Mesenchymal stem cell (in vitro differentiated cells and primary cell): ENCODE results near the gene LPP.

Source experiments
- DNase-seq: peaks from one replicate; pipeline ENCODE4 v3.0.0-alpha.2; 2013
- H2AFZ ChIP-seq: one replicate; pipeline ENCODE4 v1.6.1; 2013; ENCODE audit warnings: low read depth, mild to moderate bottlenecking, control low read depth, inconsistent platforms, low read length, moderate library complexity
- H2AK5ac ChIP-seq: 2 replicates; pipeline ENCODE4 v1.6.1; 2013; ENCODE audit warnings: low read length, moderate library complexity, mild to moderate bottlenecking, inconsistent platforms; ENCODE audit not compliant: severe bottlenecking
- H2BK120ac ChIP-seq: one replicate; pipeline ENCODE4 v1.6.1; 2013; ENCODE audit warnings: low read depth, mild to moderate bottlenecking, inconsistent platforms, low read length, moderate library complexity
- H2BK12ac ChIP-seq, 2 experiments: one replicate each; pipeline ENCODE4 v1.6.1; 2013; ENCODE audit warnings: inconsistent platforms in 2 of 2, low read length in 2 of 2, mild to moderate bottlenecking in 2 of 2, moderate library complexity in 2 of 2, control low read depth in 1 of 2
- H2BK15ac ChIP-seq: one replicate; pipeline ENCODE4 v1.6.1; 2013; ENCODE audit warnings: mild to moderate bottlenecking, low read depth, inconsistent platforms; ENCODE audit not compliant: poor library complexity, severe bottlenecking
- H2BK5ac ChIP-seq: 2 replicates; pipeline ENCODE4 v1.6.1; 2013; ENCODE audit warnings: low read depth, mild to moderate bottlenecking, low read length, control low read depth, inconsistent platforms; ENCODE audit not compliant: poor library complexity, severe bottlenecking
- H3K14ac ChIP-seq, 2 experiments: one replicate each; pipeline ENCODE4 v1.6.1; 2013; ENCODE audit warnings: inconsistent platforms in 2 of 2, low read length in 2 of 2, control low read depth in 1 of 2, mild to moderate bottlenecking in 1 of 2, moderate library complexity in 1 of 2
- H3K18ac ChIP-seq, 2 experiments: one replicate each; pipeline ENCODE4 v1.6.1; 2013; ENCODE audit warnings: inconsistent platforms in 2 of 2, low read length in 2 of 2, control low read depth in 1 of 2, low read depth in 1 of 2, mild to moderate bottlenecking in 1 of 2
- H3K23ac ChIP-seq, 2 experiments: one replicate each; pipeline ENCODE4 v1.6.1; 2013; ENCODE audit warnings: inconsistent platforms in 2 of 2, low read length in 2 of 2, mild to moderate bottlenecking in 2 of 2, moderate library complexity in 2 of 2, control low read depth in 1 of 2
- H3K27ac ChIP-seq: 2 replicates; pipeline ENCODE4 v1.5.1; 2013; ENCODE audit warnings: mild to moderate bottlenecking, moderate library complexity, low read length, control low read depth, inconsistent platforms; ENCODE audit not compliant: poor library complexity, severe bottlenecking
- H3K27me3 ChIP-seq, 2 experiments: 2 replicates each; pipeline versions ENCODE4 v1.6.1 to v1.7.0; 2013; ENCODE audit warnings: low read length in 2 of 2, mild to moderate bottlenecking in 2 of 2, moderate library complexity in 2 of 2, control low read depth in 1 of 2, inconsistent platforms in 1 of 2; ENCODE audit not compliant: control insufficient read depth in 1 of 2, insufficient read depth in 1 of 2
- H3K36me3 ChIP-seq, 2 experiments: 2 replicates each; pipeline versions ENCODE4 v1.6.1 to v1.7.0; 2013; ENCODE audit warnings: low read length in 2 of 2, control low read depth in 1 of 2, inconsistent platforms in 1 of 2, low read depth in 1 of 2, mild to moderate bottlenecking in 1 of 2; ENCODE audit not compliant: insufficient read depth in 2 of 2, control insufficient read depth in 1 of 2
- H3K4ac ChIP-seq, 2 experiments: one replicate each; pipeline ENCODE4 v1.6.1; 2013; ENCODE audit warnings: inconsistent platforms in 2 of 2, low read length in 2 of 2, mild to moderate bottlenecking in 2 of 2, moderate library complexity in 2 of 2, control low read depth in 1 of 2, low read depth in 1 of 2
- H3K4me1 ChIP-seq: 2 replicates; pipeline ENCODE4 v1.6.1; 2013; ENCODE audit warnings: low read depth, low read length, control low read depth; ENCODE audit not compliant: control insufficient read depth, insufficient read depth
- H3K4me2 ChIP-seq: 2 replicates; pipeline ENCODE4 v1.6.1; 2013; ENCODE audit warnings: low read length, mild to moderate bottlenecking, inconsistent platforms; ENCODE audit not compliant: poor library complexity, severe bottlenecking
- H3K4me3 ChIP-seq, 2 experiments: 2 replicates each; pipeline versions ENCODE4 v1.5.1 to v1.7.0; 2013; ENCODE audit warnings: low read length in 2 of 2, mild to moderate bottlenecking in 2 of 2, control low read depth in 1 of 2, low read depth in 1 of 2; ENCODE audit not compliant: insufficient read depth in 1 of 2
- H3K79me1 ChIP-seq: replicated peaks from 2 replicates; pipeline ENCODE4 v1.6.1; 2013; ENCODE audit warnings: mild to moderate bottlenecking, control low read depth, low read length, inconsistent platforms; ENCODE audit not compliant: poor library complexity, severe bottlenecking
- H3K9ac ChIP-seq: 2 replicates; pipeline ENCODE4 v1.7.0; 2013; ENCODE audit warnings: mild to moderate bottlenecking, low read length, moderate library complexity
- H3K9me3 ChIP-seq: 2 replicates; pipeline ENCODE4 v1.7.0; 2013; ENCODE audit warnings: mild to moderate bottlenecking, low read length; ENCODE audit not compliant: control insufficient read depth
- H4K8ac ChIP-seq: one replicate; pipeline ENCODE4 v1.6.1; 2013; ENCODE audit warnings: inconsistent platforms, mild to moderate bottlenecking, low read length, moderate library complexity
- H4K91ac ChIP-seq: one replicate; pipeline ENCODE4 v1.6.1; 2013; ENCODE audit warnings: mild to moderate bottlenecking, low read length, inconsistent platforms
- WGBS: methylation state at CpG from one replicate; pipeline ENCODE4 v1.1.7; 2013; ENCODE audit warnings: mixed read lengths; 5-methylcytosine and 5-hydroxymethylcytosine counted together

The LPP gene

DNA sequence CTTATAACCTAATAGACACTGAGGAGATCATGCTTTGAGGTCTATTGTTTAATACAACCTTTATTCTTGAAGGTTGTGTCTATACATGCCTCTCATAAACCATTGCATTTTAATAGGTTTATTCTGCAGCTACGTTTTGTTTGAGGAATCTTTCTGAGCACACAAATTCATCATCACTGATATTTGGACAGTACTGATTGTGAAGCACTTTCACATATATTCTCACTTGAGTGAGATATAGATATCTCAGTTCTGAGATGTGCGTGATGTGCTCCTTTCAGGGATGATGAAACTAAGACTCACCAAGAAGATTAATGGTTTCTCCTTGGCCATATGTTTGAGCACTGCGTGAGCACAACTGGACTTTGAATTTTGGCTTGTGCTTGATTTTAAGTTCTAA, 374.4 kb downstream of the LPP start:
- peaks cover 0 to 26% of the 10 kb centered on the region in 2 experiments for H3K36me3 ChIP-seq
- 78% methylated on average over 2 of the region's 3 CpGs for WGBS
- H3K4ac ChIP-seq: no peak overlapping the region
- no peak overlapping the region for H3K9ac ChIP-seq
- peaks cover 5% of the 10 kb centered on the region for H3K4me1 ChIP-seq
- no peak overlapping the region for H4K8ac ChIP-seq
- peak overlapping the region; percentile 51 for H2AK5ac ChIP-seq
- no peak overlapping the region for H2BK120ac ChIP-seq
- H3K9me3 ChIP-seq: no peaks in the 10 kb centered on the region
- no peak overlapping the region for H3K23ac ChIP-seq
- H2BK15ac ChIP-seq: no peak overlapping the region
- no peak overlapping the region for H2BK12ac ChIP-seq
- no peak overlapping the region for H3K27ac ChIP-seq
- no peak overlapping the region for H2AFZ ChIP-seq
- H3K4me3 ChIP-seq: no peak overlapping the region
- H3K4me2 ChIP-seq: no peak overlapping the region
- no peaks in the 10 kb centered on the region for H3K27me3 ChIP-seq
- no peak overlapping the region for H3K18ac ChIP-seq
- H2BK5ac ChIP-seq: no peak overlapping the region
- H4K91ac ChIP-seq: no peak overlapping the region
- peak; percentile 48 for DNase-seq
- H3K79me1 ChIP-seq: peaks cover 16% of the 10 kb centered on the region
- no peak overlapping the region for H3K14ac ChIP-seq

DNA sequence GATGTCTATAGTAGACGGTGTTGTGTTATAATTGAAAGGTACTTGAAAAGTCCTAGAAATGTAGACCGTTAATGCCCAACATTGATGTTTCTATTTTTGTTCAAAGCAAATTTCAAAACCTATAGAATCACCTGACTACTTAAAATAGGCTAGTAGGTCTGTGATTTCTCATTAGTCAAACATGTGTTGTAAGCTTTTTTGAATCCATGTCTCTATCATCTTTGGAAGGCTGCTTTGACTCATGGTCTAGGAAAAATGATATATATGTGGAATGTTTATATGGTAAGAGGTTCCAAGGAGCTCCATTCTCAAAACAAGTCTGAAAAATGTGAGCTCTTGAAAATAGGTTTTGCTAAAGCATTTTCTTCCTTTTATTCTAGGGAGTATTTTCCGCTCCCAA, 375.3 kb downstream of the LPP start:
- Histone ChIP-seq H2BK12ac (no peak overlapping the region), H3K27me3 (no peaks in the 10 kb centered on the region), H4K8ac (no peak overlapping the region), H3K9me3 (no peaks in the 10 kb centered on the region), H3K4me2 (no peak overlapping the region), H3K14ac (no peak overlapping the region), H3K4me3 (no peak overlapping the region), H3K27ac (no peak overlapping the region), H3K9ac (no peak overlapping the region), H3K23ac (no peak overlapping the region), H2BK5ac (no peak overlapping the region), H4K91ac (no peak overlapping the region), H3K18ac (no peak overlapping the region), H3K4me1 (peaks cover 4% of the 10 kb centered on the region), H3K79me1 (peaks cover 14% of the 10 kb centered on the region), H2BK15ac (no peak overlapping the region), H2AFZ (no peak overlapping the region), H2BK120ac (no peak overlapping the region), H3K4ac (no peak overlapping the region), H3K36me3 (peaks cover 0 to 21% of the 10 kb centered on the region in 2 experiments), H2AK5ac (no peak overlapping the region)
- no CpG with 5 or more reads among the region's 3 CpGs for WGBS
- DNase-seq: peak; percentile 60

DNA sequence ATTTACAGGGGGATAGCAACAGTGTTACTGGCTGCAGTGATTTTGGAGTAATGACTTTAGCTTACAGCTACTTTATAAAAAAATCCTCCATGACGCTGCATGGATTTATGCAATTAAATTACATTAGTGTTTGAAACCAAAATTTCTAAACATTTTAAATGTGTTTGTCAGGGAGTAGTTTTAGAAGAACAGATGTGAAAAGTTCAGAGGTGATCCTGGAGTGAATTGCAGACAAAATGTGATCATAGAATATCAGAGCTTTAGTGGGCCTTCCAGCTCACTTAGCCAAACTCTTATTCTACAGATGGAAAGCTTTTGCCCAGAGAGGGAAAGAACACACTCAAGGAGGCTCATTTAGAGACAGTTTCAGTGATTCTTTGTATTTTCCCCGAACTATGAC, 376.3 kb downstream of the LPP start:
- Histone ChIP-seq H3K4me2 (no peak overlapping the region), H2BK15ac (no peak overlapping the region), H2BK5ac (no peak overlapping the region), H3K14ac (no peak overlapping the region), H3K4me3 (no peak overlapping the region), H3K18ac (no peak overlapping the region), H3K4ac (no peak overlapping the region), H3K9me3 (no peaks in the 10 kb centered on the region), H3K27ac (no peak overlapping the region), H3K79me1 (peaks cover 16% of the 10 kb centered on the region), H2BK12ac (no peak overlapping the region), H3K36me3 (peaks cover 0 to 15% of the 10 kb centered on the region in 2 experiments), H2AFZ (no peak overlapping the region), H3K23ac (no peak overlapping the region), H4K8ac (no peak overlapping the region), H3K27me3 (no peaks in the 10 kb centered on the region), H3K9ac (no peak overlapping the region), H2AK5ac (no peak overlapping the region), H2BK120ac (no peak overlapping the region), H3K4me1 (peaks cover 2% of the 10 kb centered on the region), H4K91ac (no peak overlapping the region)
- 100% methylated on average over 1 of the region's 2 CpGs for WGBS
- DNase-seq: no peak

DNA sequence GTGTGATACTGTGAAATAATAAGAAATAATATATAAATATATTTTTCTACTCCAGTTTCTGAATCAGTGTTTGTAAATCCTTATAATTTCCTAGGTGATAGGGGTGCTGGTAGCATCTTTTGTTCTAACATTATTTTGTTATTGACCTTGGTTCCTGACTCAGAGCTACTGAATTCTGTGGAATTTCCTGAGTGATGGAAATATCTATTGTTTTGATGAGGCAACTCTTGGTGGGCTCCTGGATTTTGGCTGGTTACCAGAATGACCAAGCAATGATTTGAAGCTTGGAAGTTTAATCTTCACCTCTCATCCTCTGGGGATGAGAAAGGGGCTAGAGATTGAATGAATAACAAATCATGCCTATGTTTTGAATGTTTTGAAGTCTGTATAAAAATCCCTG, 377.3 kb downstream of the LPP start:
- Histone ChIP-seq H3K23ac (no peak overlapping the region), H3K27me3 (no peaks in the 10 kb centered on the region), H2AFZ (no peak overlapping the region), H3K9me3 (no peaks in the 10 kb centered on the region), H3K4me2 (no peak overlapping the region), H2BK5ac (no peak overlapping the region), H4K8ac (no peak overlapping the region), H3K18ac (no peak overlapping the region), H2BK15ac (no peak overlapping the region), H3K4me1 (peaks cover 2% of the 10 kb centered on the region), H3K14ac (no peak overlapping the region), H3K27ac (no peak overlapping the region), H3K79me1 (peaks cover 18% of the 10 kb centered on the region), H3K4ac (no peak overlapping the region), H3K9ac (no peak overlapping the region), H2BK12ac (no peak overlapping the region), H2BK120ac (no peak overlapping the region), H3K36me3 (peaks cover 0 to 11% of the 10 kb centered on the region in 2 experiments), H2AK5ac (no peak overlapping the region), H4K91ac (no peak overlapping the region), H3K4me3 (no peak overlapping the region)
- DNase-seq: peak; percentile 37
